H1 (cell line): ENCODE measurements around the gene ERGIC3. TPM values are rescaled to one million over a fixed set of nuclear protein-coding genes. Genes with fewer than 3 reads are reported as not detected.

ENCODE experiments used
- CTCF ChIA-PET: fragments of 300-600 bp; sonication (Branson Sonifier 250); formaldehyde crosslinking; loops from one replicate; lab custom pipeline; 2021; ENCODE audit not compliant: partially characterized antibody; lab: Charles Lee
- POLR2A ChIA-PET: fragments of 300-600 bp; sonication (Branson Sonifier 250); formaldehyde crosslinking; loops from one replicate; lab custom pipeline; 2021; ENCODE audit warnings: inconsistent platforms; ENCODE audit not compliant: partially characterized antibody; lab: Charles Lee
- DNase-seq, 2 experiments: peaks; one replicate each; pipeline versions ENCODE4 v3.0.0 to v3.0.0-alpha.2; 2010 to 2022; ENCODE audit warnings: low spot score in 2 of 2, low read depth in 1 of 2, mixed read lengths in 1 of 2
- FAIRE-seq: peaks from 2 replicates; lab custom pipeline; 2011; peaks lifted over from hg19 to GRCh38; lab: Jason Lieb, UNC
- H2AFZ ChIP-seq: 2 replicates; pipeline ENCODE4 v1.8.1; 2012; ENCODE audit warnings: low read length, inconsistent platforms
- H2AK5ac ChIP-seq: 2 replicates; pipeline ENCODE4 v1.6.1; 2013; ENCODE audit warnings: low read depth, low read length
- H2BK120ac ChIP-seq: replicated peaks from 2 replicates; pipeline ENCODE3; 2013; ENCODE audit warnings: low read depth, low read length, inconsistent platforms
- H2BK12ac ChIP-seq: 2 replicates; pipeline ENCODE4 v1.6.1; 2013; ENCODE audit warnings: low read depth, low read length
- H2BK15ac ChIP-seq: 2 replicates; pipeline ENCODE4 v1.6.1; 2013; ENCODE audit warnings: low read length
- H2BK20ac ChIP-seq: 2 replicates; pipeline ENCODE4 v1.6.1; 2013; ENCODE audit warnings: low read length
- H2BK5ac ChIP-seq: 2 replicates; pipeline ENCODE4 v1.6.1; 2013; ENCODE audit warnings: low read depth, low read length
- H3K14ac ChIP-seq: 2 replicates; pipeline ENCODE4 v1.6.1; 2013; ENCODE audit warnings: inconsistent platforms; ENCODE audit not compliant: insufficient read length
- H3K18ac ChIP-seq: 2 replicates; pipeline ENCODE4 v1.6.1; 2013; ENCODE audit warnings: low read length; ENCODE audit errors: extremely low read depth
- H3K23ac ChIP-seq: 2 replicates; pipeline ENCODE4 v1.6.1; 2013; ENCODE audit warnings: inconsistent platforms; ENCODE audit not compliant: insufficient read length
- H3K23me2 ChIP-seq: 2 replicates; pipeline ENCODE4 v1.6.1; 2013; ENCODE audit warnings: low read depth, low read length
- H3K27ac ChIP-seq: 2 replicates; pipeline ENCODE4 v1.6.1; 2011; ENCODE audit warnings: low read depth, low read length, inconsistent platforms
- H3K27me3 ChIP-seq, 4 experiments: replicated peaks in 1 of 4; 1 replicate in 1 of 4; 2 replicates in 3 of 4; pipeline versions ENCODE4 v1.6.1 to v1.8.1; 2011 to 2013; ENCODE audit warnings: low read length in 3 of 4, mild to moderate bottlenecking in 3 of 4, inconsistent platforms in 2 of 4, mixed read lengths in 2 of 4, moderate library complexity in 1 of 4; ENCODE audit not compliant: control insufficient read depth in 3 of 4, insufficient read depth in 3 of 4; ENCODE audit errors: extremely low read depth in 1 of 4
- H3K36me3 ChIP-seq, 4 experiments: 2 replicates each; pipeline versions ENCODE4 v1.6.1 to v1.8.1; 2011 to 2013; ENCODE audit warnings: mild to moderate bottlenecking in 4 of 4, low read length in 3 of 4, moderate library complexity in 2 of 4, control low read depth in 1 of 4, inconsistent platforms in 1 of 4; ENCODE audit not compliant: insufficient read depth in 4 of 4, control insufficient read depth in 2 of 4
- H3K4ac ChIP-seq: replicated peaks from 2 replicates; pipeline ENCODE3; 2013; ENCODE audit warnings: low read length, low read depth, mixed read lengths, inconsistent platforms; ENCODE audit not compliant: insufficient read length
- H3K4me1 ChIP-seq, 4 experiments: replicated peaks in 1 of 4; 1 replicate in 1 of 4; 2 replicates in 3 of 4; pipeline versions ENCODE4 v1.6.1 to v1.8.1; 2011 to 2013; ENCODE audit warnings: low read length in 3 of 4, inconsistent platforms in 2 of 4, mixed read lengths in 1 of 4; ENCODE audit not compliant: insufficient read depth in 4 of 4, control insufficient read depth in 3 of 4
- H3K4me2 ChIP-seq, 2 experiments: 2 replicates each; pipeline versions ENCODE4 v1.6.1 to v1.8.1; 2011 to 2013; ENCODE audit warnings: low read depth in 2 of 2, low read length in 2 of 2, control low read depth in 1 of 2, inconsistent platforms in 1 of 2, mild to moderate bottlenecking in 1 of 2; ENCODE audit not compliant: insufficient read depth in 1 of 2
- H3K4me3 ChIP-seq, 4 experiments: fragments of 200-600, 300-600 bp in 1 of 4; sonication (generic), shearing (Covaris generic), sonication (Bioruptor Twin) in 1 of 4; 2 replicates each; pipeline versions ENCODE4 v1.5.1 to v1.8.1; 2011 to 2016; ENCODE audit warnings: low read length in 4 of 4, low read depth in 3 of 4, control low read depth in 2 of 4, inconsistent platforms in 2 of 4, mild to moderate bottlenecking in 2 of 4, mixed read lengths in 1 of 4, moderate library complexity in 1 of 4; ENCODE audit not compliant: insufficient read depth in 2 of 4; ENCODE audit errors: extremely low read depth in 1 of 4
- H3K56ac ChIP-seq: replicated peaks from 2 replicates; pipeline ENCODE3; 2013; ENCODE audit warnings: low read depth, mild to moderate bottlenecking, mixed read lengths, low read length, inconsistent platforms; ENCODE audit not compliant: insufficient read length
- H3K79me1 ChIP-seq: 2 replicates; pipeline ENCODE4 v1.6.1; 2013; ENCODE audit warnings: low read depth, low read length, control low read depth
- H3K79me2 ChIP-seq, 2 experiments: 2 replicates each; pipeline versions ENCODE4 v1.6.1 to v1.8.1; 2012 to 2013; ENCODE audit warnings: low read length in 2 of 2, mild to moderate bottlenecking in 2 of 2, inconsistent platforms in 1 of 2; ENCODE audit not compliant: insufficient read depth in 2 of 2, control insufficient read depth in 1 of 2
- H3K9ac ChIP-seq, 4 experiments: replicated peaks in 1 of 4; 1 replicate in 1 of 4; 2 replicates in 3 of 4; pipeline versions ENCODE4 v1.6.1 to v1.8.1; 2011 to 2013; ENCODE audit warnings: low read depth in 3 of 4, low read length in 3 of 4, control low read depth in 2 of 4, mild to moderate bottlenecking in 2 of 4, moderate library complexity in 2 of 4, inconsistent platforms in 1 of 4; ENCODE audit errors: extremely low read depth in 1 of 4
- H3K9me3 ChIP-seq, 2 experiments: 2 replicates each; pipeline versions ENCODE4 v1.6.1 to v1.8.1; 2012 to 2013; ENCODE audit warnings: mild to moderate bottlenecking in 2 of 2, moderate library complexity in 2 of 2, control low read depth in 1 of 2, inconsistent platforms in 1 of 2, low read depth in 1 of 2, low read length in 1 of 2, mixed read lengths in 1 of 2; ENCODE audit not compliant: insufficient read depth in 2 of 2
- H4K20me1 ChIP-seq, 2 experiments: replicated peaks in 1 of 2; 2 replicates each; pipeline versions ENCODE3 to v1.8.1; 2011 to 2013; ENCODE audit warnings: inconsistent platforms in 2 of 2, low read length in 2 of 2, mild to moderate bottlenecking in 1 of 2; ENCODE audit not compliant: insufficient read depth in 2 of 2, control insufficient read depth in 1 of 2
- H4K5ac ChIP-seq: 2 replicates; pipeline ENCODE4 v1.6.1; 2013; ENCODE audit warnings: low read length, low read depth, mixed read lengths, inconsistent platforms; ENCODE audit not compliant: insufficient read length
- H4K8ac ChIP-seq: 2 replicates; pipeline ENCODE4 v1.8.0; 2013; ENCODE audit warnings: mild to moderate bottlenecking, moderate library complexity, low read length, inconsistent platforms; ENCODE audit not compliant: insufficient read depth; ENCODE audit errors: extremely low read depth
- H4K91ac ChIP-seq: replicated peaks from 2 replicates; pipeline ENCODE3; 2013; ENCODE audit warnings: low read length, mixed read lengths, inconsistent platforms; ENCODE audit not compliant: insufficient read length
- CREB1 ChIP-seq: IDR thresholded peaks from 2 replicates; pipeline ENCODE4 v1.6.1; 2012; ENCODE audit warnings: inconsistent platforms
- RBBP5 ChIP-seq: IDR thresholded peaks from 2 replicates; pipeline ENCODE4 v1.7.1; 2012; ENCODE audit warnings: low read depth, mild to moderate bottlenecking, inconsistent platforms, low read length, moderate library complexity, borderline replicate concordance
- WGBS, 2 experiments: shearing (Covaris generic) in 1 of 2; methylation state at CpG; one replicate each; pipeline versions ENCODE4 v1.1.6 to v1.1.7; 2013 to 2015; ENCODE audit warnings: low lambda C conversion rate in 2 of 2, mixed read lengths in 2 of 2, inconsistent platforms in 1 of 2, low coverage in 1 of 2, missing lambda C conversion rate in 1 of 2; ENCODE audit not compliant: insufficient replicate concordance in 2 of 2, insufficient coverage in 1 of 2, insufficient read length in 1 of 2; ENCODE audit errors: extremely low coverage in 1 of 2, missing lambda C conversion rate in 1 of 2; 5-methylcytosine and 5-hydroxymethylcytosine counted together
- polyA plus RNA-seq, 7 experiments: library from polyadenylated mRNA; depleted of rRNA in 3 of 7; stranded (reverse) in 5 of 7; unstranded in 2 of 7; fragments of >200 nt in 5 of 7; fragments of 200-250 nt in 2 of 7; gene quantifications; 1 replicate in 5 of 7; 2 replicates in 1 of 7; 4 replicates in 1 of 7; pipeline versions ENCODE4 v1.2.1 to v1.2.3, GENCODE V29; 2011 to 2013; ENCODE audit warnings: missing spikeins in 2 of 7, mixed read lengths in 2 of 7
- small RNA-seq: library from polyadenylated mRNA; stranded (forward); fragments of <200 nt; extraction: miRNeasy Mini kit (QIAGEN cat#:217004); gene quantifications from one replicate; pipeline ENCODE3, GENCODE V24; 2013; ENCODE audit not compliant: insufficient read depth
- total RNA-seq: library from RNA; stranded (reverse); fragmentation: NEBNext Ultra II Directional; extraction: Animal tissue kit (Norgen Biotek cat#: 25700); gene quantifications from 2 replicates; pipeline ENCODE4 v1.2.1, GENCODE V29; 2021

Gene ERGIC3
- total and polyA plus RNA-seq, 2 of the 8 experiments (the other 6 are each of a cell fraction or from before 2014, with no cell fraction given): 178 to 341 TPM

DNA sequence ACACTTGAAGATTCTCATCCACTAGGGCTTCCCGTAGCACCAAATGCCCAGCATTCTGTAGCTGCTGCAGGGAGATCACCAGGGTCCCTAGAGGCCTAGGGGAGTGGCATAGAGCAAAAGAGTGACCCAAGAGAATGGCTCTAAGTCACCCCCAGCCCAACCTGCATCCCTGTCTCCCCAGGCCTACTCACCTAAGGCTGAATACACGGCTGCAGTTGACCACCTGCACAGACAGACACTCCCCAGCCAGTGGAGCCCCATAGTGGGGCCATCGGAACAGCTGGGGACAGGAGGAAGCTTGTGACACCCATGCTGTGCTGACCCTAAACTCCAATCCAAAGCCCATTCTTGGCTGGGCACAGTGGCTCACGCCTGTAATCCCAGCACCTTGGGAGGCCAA, 64.2 kb downstream of the ERGIC3 start:
- no peak overlapping the region for H3K4me3 ChIP-seq
- DNase-seq: no peak
- ChIA-PET CTCF (interaction anchor here (0.8 to 8.3 kb wide), 7 partner anchors 11 to 95 kb away, joined by 3 to 121 read pairs (median 5); partner anchors contain the start of genes ERGIC3 and SPAG4), POLR2A (interaction anchor here (1.5 to 2.6 kb wide), 2 partner anchors 10 to 136 kb away, joined by 4 to 6 read pairs; partner anchors contain the start of genes RBM39 and SPAG4)
- H3K18ac ChIP-seq: no peak overlapping the region
- H3K4me2 ChIP-seq: no peak overlapping the region
- no peak overlapping the region for H2BK20ac ChIP-seq
- H3K79me2 ChIP-seq: no peaks in the 10 kb centered on the region
- H4K20me1 ChIP-seq: no peaks in the 10 kb centered on the region
- H3K27ac ChIP-seq: no peak overlapping the region
- no peak overlapping the region for H3K23ac ChIP-seq
- H2BK12ac ChIP-seq: no peak overlapping the region
- H3K4ac ChIP-seq: no peak overlapping the region
- H4K8ac ChIP-seq: no peak overlapping the region
- H4K5ac ChIP-seq: no peak overlapping the region
- no peak overlapping the region for H2BK15ac ChIP-seq
- H3K4me1 ChIP-seq: peaks cover 0 to 7% (median 4%) of the 10 kb centered on the region in 4 experiments; a peak in 4 of 7 replicates
- no peak for FAIRE-seq
- no peaks in the 10 kb centered on the region for H3K36me3 ChIP-seq
- H2BK5ac ChIP-seq: no peak overlapping the region
- H3K23me2 ChIP-seq: peaks cover 3% of the 10 kb centered on the region; the same call in 1 of the 2 replicates
- no peak overlapping the region for H2BK120ac ChIP-seq
- H3K14ac ChIP-seq: no peak overlapping the region
- H2AK5ac ChIP-seq: no peak overlapping the region
- H3K27me3 ChIP-seq: peaks cover 6 to 25% (median 21%) of the 10 kb centered on the region in 4 experiments
- no peaks in the 10 kb centered on the region for H3K9me3 ChIP-seq
- 92% methylated on average over 4 of the region's 4 CpGs; no CpG with 5 or more reads in 1 of the 2 experiments for WGBS, 2 experiments
- H3K56ac ChIP-seq: no peak overlapping the region
- TF ChIP-seq RBBP5 (no peak), CREB1 (no peak)
- H2AFZ ChIP-seq: no peak overlapping the region
- no peaks in the 10 kb centered on the region for H3K79me1 ChIP-seq
- H3K9ac ChIP-seq: no peak overlapping the region
- no peak overlapping the region for H4K91ac ChIP-seq

Small RNA genes within 50 kb of the gene (small RNA-seq; reads per million reads assigned to genes)
- not detected for gene RPL37P1

Other genes starting within 250 kb of the ERGIC3 start
- not detected in 2 replicates for gene FAM83C, start 249.7 kb upstream of the ERGIC3 start, total RNA-seq
- not detected in 2 replicates for gene FAM83C, start 249.7 kb upstream of the ERGIC3 start, polyA plus RNA-seq (2011; rRNA removed)
- 51.0 and 69.4 TPM in 2 replicates for gene UQCC1, start 130.1 kb upstream of the ERGIC3 start, total RNA-seq
- gene UQCC1, start 130.1 kb upstream of the ERGIC3 start, polyA plus RNA-seq (2011; rRNA removed): 31.2 and 38.0 TPM in 2 replicates
- not detected in 2 replicates for gene GDF5, start 103.8 kb upstream of the ERGIC3 start, total RNA-seq
- gene GDF5, start 103.8 kb upstream of the ERGIC3 start, polyA plus RNA-seq (2011; rRNA removed): 0.03 and 0.05 TPM in 2 replicates
- gene CEP250, start 86.5 kb upstream of the ERGIC3 start, total RNA-seq: 33.1 and 33.7 TPM in 2 replicates
- gene CEP250, start 86.5 kb upstream of the ERGIC3 start, polyA plus RNA-seq (2011; rRNA removed): 2.6 and 4.6 TPM in 2 replicates
- not detected in 2 replicates for gene C20orf173, start 12.4 kb upstream of the ERGIC3 start, total RNA-seq
- not detected in 2 replicates for gene C20orf173, start 12.4 kb upstream of the ERGIC3 start, polyA plus RNA-seq (2011; rRNA removed)
- gene SPAG4, start 73.8 kb downstream of the ERGIC3 start, total RNA-seq: 1.5 and 2.4 TPM in 2 replicates
- 6.0 and 8.9 TPM in 2 replicates for gene SPAG4, start 73.8 kb downstream of the ERGIC3 start, polyA plus RNA-seq (2011; rRNA removed)
- 294 and 299 TPM in 2 replicates for gene CPNE1, start 122.8 kb downstream of the ERGIC3 start, total RNA-seq
- 346 and 534 TPM in 2 replicates for gene CPNE1, start 122.8 kb downstream of the ERGIC3 start, polyA plus RNA-seq (2011; rRNA removed)
- gene RBM12, start 122.8 kb downstream of the ERGIC3 start, total RNA-seq: 175 and 187 TPM in 2 replicates
- gene RBM12, start 122.8 kb downstream of the ERGIC3 start, polyA plus RNA-seq (2011; rRNA removed): 207 and 214 TPM in 2 replicates
- 25.1 and 26.1 TPM in 2 replicates for gene NFS1, start 157.3 kb downstream of the ERGIC3 start, total RNA-seq
- gene NFS1, start 157.3 kb downstream of the ERGIC3 start, polyA plus RNA-seq (2011; rRNA removed): 35.4 and 38.8 TPM in 2 replicates
- gene ROMO1, start 157.3 kb downstream of the ERGIC3 start, total RNA-seq: 164 and 173 TPM in 2 replicates
- gene ROMO1, start 157.3 kb downstream of the ERGIC3 start, polyA plus RNA-seq (2011; rRNA removed): 702 and 1,070 TPM in 2 replicates
- 219 and 220 TPM in 2 replicates for gene RBM39, start 200.2 kb downstream of the ERGIC3 start, total RNA-seq
- 55.2 and 78.0 TPM in 2 replicates for gene RBM39, start 200.2 kb downstream of the ERGIC3 start, polyA plus RNA-seq (2011; rRNA removed)
- gene PHF20, start 229.9 kb downstream of the ERGIC3 start, total RNA-seq: 70.1 and 70.3 TPM in 2 replicates
- gene PHF20, start 229.9 kb downstream of the ERGIC3 start, polyA plus RNA-seq (2011; rRNA removed): 25.6 and 39.9 TPM in 2 replicates